ENCODE data around the gene FOXA3.

Gene FOXA3

DNA sequence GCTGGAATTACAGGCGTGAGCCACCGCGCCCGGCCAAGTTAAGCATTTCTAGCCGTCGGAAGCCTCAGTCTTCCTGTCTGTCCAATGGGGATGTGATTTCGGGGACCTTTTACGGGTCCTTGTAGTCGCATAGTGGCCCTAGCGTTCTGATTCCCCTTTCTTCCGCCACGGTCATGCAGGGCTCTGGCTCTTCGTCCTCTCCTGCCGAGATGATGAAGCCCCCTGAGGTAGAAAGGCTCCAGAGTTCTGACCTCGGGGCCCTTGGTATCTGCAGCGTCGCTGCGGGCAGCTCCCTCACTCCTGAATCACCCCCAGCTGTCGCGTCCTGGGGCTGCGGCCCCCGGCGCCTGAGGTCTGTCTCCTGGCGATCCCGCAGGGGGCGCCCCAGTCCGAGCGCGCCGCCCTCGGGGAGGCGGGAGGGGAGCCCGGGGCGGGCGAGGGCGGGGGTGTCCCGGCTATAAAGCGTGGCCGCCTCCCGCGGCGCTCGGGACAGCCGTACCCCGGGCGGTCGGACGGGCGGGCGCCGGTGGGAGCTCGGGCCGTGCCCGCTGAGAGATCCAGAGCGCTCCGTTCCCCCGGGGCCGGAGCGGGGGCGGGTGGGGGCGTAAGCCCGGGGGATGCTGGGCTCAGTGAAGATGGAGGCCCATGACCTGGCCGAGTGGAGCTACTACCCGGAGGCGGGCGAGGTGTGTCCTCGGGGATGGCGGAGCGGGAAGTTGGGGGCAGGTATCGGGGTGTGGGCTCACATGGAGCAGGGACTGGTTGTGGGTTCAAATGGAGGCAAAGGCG lies at the start of gene FOXA3:
TSS of gene FOXA3 (plus strand) at position 487 of the 789 bp plus-strand sequence. CDS start at position 618, 131 bp downstream.
- ATAC-seq, result peak; percentile 14
- H3K4me1 Mint-ChIP-seq, result peaks cover 40% of the 10 kb centered on the region
- H3K36me3 Mint-ChIP-seq, result peaks cover 17% of the 10 kb centered on the region

GRCh38 chr19:45814851-45815480 lies 49.2 kb upstream of the FOXA3 start, which contains the start of gene RSPH6A:
TSS of gene RSPH6A (minus strand) at chr19:45815308. CDS start at chr19:45815176, 132 bp downstream.
- Mint-ChIP-seq H3K4me1 (peaks cover 16% of the 10 kb centered on the region), H3K27me3 (no peaks in the 10 kb centered on the region), H3K4me3 (no peak within 1 kb of the TSS), H3K27ac (no peak within 1 kb of the TSS), H3K36me3 (no peaks in the 10 kb centered on the region), H3K9me3 (no peaks in the 10 kb centered on the region)
- ATAC-seq, result no peak

More for the DNA sequence above, at the start of gene FOXA3:
- Mint-ChIP-seq H3K4me3 (peak within 1 kb of the TSS; percentile 90), H3K27ac (peak within 1 kb of the TSS; percentile 93), H3K9me3 (no peaks in the 10 kb centered on the region), H3K27me3 (peaks cover 26% of the 10 kb centered on the region)

- H3K4me3 Mint-ChIP-seq, result no peak overlapping the region
- H3K4me1 Mint-ChIP-seq, result peaks cover 11% of the 10 kb centered on the region
- H3K9me3 Mint-ChIP-seq, result no peaks in the 10 kb centered on the region
- no peak for ATAC-seq
- no peaks in the 10 kb centered on the region for H3K27me3 Mint-ChIP-seq
- peaks cover under 1% of the 10 kb centered on the region for H3K36me3 Mint-ChIP-seq
- no peak overlapping the region for H3K27ac Mint-ChIP-seq
Observed at GRCh38 chr19:45815481-45816216, 48.5 kb upstream of the FOXA3 start.

GRCh38 chr19:45816236-45817009 lies 47.7 kb upstream of the FOXA3 start:
- Mint-ChIP-seq H3K27ac (no peak overlapping the region), H3K36me3 (peaks cover 8% of the 10 kb centered on the region), H3K4me1 (peaks cover 10% of the 10 kb centered on the region), H3K9me3 (no peaks in the 10 kb centered on the region), H3K4me3 (no peak overlapping the region), H3K27me3 (no peaks in the 10 kb centered on the region)
- ATAC-seq, result no peak

GRCh38 chr19:45817010-45817724 lies 47.0 kb upstream of the FOXA3 start:
- H3K27ac Mint-ChIP-seq, result no peak overlapping the region
- ATAC-seq, result peak; percentile 96
- H3K9me3 Mint-ChIP-seq, result no peaks in the 10 kb centered on the region
- H3K4me1 Mint-ChIP-seq, result peaks cover 10% of the 10 kb centered on the region
- peaks cover 13% of the 10 kb centered on the region for H3K36me3 Mint-ChIP-seq
- no peaks in the 10 kb centered on the region for H3K27me3 Mint-ChIP-seq
- H3K4me3 Mint-ChIP-seq, result no peak overlapping the region

DNA sequence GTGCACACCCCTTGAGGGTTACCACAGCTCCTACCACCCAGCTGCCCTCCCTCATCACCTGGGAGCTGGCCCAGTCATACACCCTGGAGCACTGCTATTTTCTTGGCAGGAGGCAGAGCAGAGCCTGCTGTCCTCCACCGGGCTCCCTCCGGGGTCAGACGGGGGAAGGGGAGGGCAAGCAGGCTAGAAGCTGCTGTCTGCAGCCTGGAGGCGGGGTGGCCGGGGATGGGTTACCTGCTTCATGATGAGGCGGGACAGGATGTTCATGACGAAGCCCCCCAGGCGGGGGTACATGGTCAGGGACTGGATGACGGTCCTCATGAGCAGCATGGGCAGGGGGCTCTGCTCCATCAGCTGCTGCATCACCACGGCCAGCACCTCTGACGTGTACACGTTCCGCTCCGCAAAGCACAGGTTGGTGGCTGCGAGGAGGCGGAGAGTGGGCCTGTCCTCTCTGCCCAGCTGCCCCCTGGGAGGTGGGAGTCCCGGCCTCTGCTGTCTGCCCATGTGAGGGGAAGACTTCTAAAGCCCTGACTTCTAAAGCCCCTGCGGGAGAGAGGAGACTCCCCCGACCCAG lies 46.3 kb upstream of the FOXA3 start:
- peaks cover 10% of the 10 kb centered on the region for H3K4me1 Mint-ChIP-seq
- no peak overlapping the region for H3K4me3 Mint-ChIP-seq
- no peaks in the 10 kb centered on the region for H3K9me3 Mint-ChIP-seq
- no peak overlapping the region for H3K27ac Mint-ChIP-seq
- no peaks in the 10 kb centered on the region for H3K27me3 Mint-ChIP-seq
- peaks cover 16% of the 10 kb centered on the region for H3K36me3 Mint-ChIP-seq
- no peak for ATAC-seq

DNA sequence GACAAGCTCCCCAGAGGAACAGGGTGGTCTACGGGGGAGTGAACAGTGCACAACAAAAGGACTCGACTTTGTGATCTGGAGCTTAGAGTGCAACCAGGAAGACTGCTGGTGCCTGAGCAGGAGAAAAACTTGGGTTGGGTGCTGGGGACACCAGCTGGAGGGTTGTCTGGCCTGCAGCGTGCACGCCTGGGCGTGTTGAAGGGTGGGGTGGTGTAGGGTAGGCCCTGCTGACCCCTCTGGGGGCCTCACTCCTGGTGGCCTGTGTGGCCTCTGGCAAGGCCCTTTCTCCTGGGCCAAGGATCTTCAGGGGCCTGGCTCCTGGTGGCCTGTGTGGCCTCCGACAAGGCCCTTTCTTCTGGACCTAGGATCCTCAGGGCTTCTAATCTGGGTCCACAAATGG lies 44.4 kb upstream of the FOXA3 start:
- ATAC-seq, result no peak
- H3K27me3 Mint-ChIP-seq, result no peaks in the 10 kb centered on the region
- no peaks in the 10 kb centered on the region for H3K9me3 Mint-ChIP-seq
- no peak overlapping the region for H3K27ac Mint-ChIP-seq
- H3K4me1 Mint-ChIP-seq, result peaks cover 10% of the 10 kb centered on the region
- no peak overlapping the region for H3K4me3 Mint-ChIP-seq
- peaks cover 33% of the 10 kb centered on the region for H3K36me3 Mint-ChIP-seq

DNA sequence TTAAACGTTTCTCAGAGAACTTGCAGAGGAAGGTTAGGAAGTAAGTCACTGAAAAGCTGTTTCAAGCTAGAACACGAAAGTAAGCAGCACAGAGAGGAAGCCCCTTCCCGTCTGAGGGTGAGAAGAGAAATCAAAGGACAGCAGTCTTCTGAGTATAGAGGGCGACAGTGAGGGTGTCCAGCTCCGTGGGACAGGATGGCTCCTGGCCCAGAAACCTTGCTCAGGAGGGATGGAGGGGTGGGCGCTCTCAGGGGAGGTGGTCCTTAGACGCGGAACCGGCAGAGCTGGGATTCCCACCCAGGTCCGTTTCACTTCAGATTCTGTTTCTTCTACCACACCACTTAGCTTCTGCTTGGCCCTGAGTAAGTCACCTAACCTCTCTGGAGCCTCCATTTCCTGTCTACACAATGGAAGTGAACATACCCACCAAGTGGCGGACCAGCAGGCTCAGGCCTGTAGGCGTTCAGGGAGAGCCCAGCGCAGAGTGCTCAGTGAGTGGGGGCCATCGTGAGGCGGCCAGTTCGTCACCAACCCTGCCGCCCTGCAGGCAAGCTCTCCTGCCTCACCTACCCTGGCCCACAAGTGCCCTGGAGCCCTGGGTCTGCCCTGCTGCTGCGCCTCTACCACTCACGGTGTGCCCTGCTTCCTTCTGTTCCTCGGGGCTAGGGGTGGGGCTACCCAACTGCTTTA lies 43.6 kb upstream of the FOXA3 start:
- H3K27me3 Mint-ChIP-seq, result no peaks in the 10 kb centered on the region

DNA sequence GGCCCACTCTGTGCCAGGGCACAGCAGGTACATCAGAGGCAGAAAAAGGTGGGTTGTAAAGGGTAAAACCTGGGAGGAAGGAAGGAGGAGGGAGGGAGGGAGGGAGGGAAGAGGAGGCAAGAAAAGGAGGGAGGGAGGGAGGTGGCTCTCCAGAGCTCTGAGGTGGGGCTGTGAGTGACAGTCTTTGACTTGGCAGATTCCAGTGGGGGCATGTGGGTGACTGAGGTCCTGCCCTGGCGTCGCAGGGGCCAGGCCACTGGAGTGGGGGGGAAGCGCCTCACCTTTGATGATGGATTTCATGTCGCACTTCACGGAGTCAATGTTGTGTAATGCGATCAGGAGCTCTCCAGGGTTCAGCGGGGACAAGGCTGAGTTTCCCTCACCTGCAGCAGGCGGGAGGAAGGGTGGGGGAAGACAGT lies 43.0 kb upstream of the FOXA3 start:
- Mint-ChIP-seq H3K27ac (no peak overlapping the region), H3K36me3 (peaks cover 42% of the 10 kb centered on the region), H3K4me3 (no peak overlapping the region), H3K27me3 (no peaks in the 10 kb centered on the region), H3K4me1 (peaks cover 10% of the 10 kb centered on the region), H3K9me3 (no peaks in the 10 kb centered on the region)
- ATAC-seq, result no peak

More for the DNA sequence above, 43.6 kb upstream of the FOXA3 start:
- H3K4me1 Mint-ChIP-seq, result peaks cover 10% of the 10 kb centered on the region
- ATAC-seq, result no peak
- no peaks in the 10 kb centered on the region for H3K9me3 Mint-ChIP-seq
- H3K27ac Mint-ChIP-seq, result no peak overlapping the region
- peaks cover 37% of the 10 kb centered on the region for H3K36me3 Mint-ChIP-seq
- no peak overlapping the region for H3K4me3 Mint-ChIP-seq

- Mint-ChIP-seq H3K9me3 (no peaks in the 10 kb centered on the region), H3K4me3 (no peak overlapping the region), H3K4me1 (peaks cover 10% of the 10 kb centered on the region), H3K36me3 (peaks cover 46% of the 10 kb centered on the region), H3K27me3 (no peaks in the 10 kb centered on the region), H3K27ac (no peak overlapping the region)
- ATAC-seq, result no peak
Observed at GRCh38 chr19:45821570-45821969, 42.6 kb upstream of the FOXA3 start.

- Mint-ChIP-seq H3K9me3 (no peaks in the 10 kb centered on the region), H3K4me3 (no peak overlapping the region), H3K27me3 (no peaks in the 10 kb centered on the region), H3K4me1 (peaks cover 2% of the 10 kb centered on the region), H3K27ac (no peak overlapping the region), H3K36me3 (peaks cover 57% of the 10 kb centered on the region)
- ATAC-seq, result no peak
Observed at GRCh38 chr19:45822716-45823115, 41.4 kb upstream of the FOXA3 start.

DNA sequence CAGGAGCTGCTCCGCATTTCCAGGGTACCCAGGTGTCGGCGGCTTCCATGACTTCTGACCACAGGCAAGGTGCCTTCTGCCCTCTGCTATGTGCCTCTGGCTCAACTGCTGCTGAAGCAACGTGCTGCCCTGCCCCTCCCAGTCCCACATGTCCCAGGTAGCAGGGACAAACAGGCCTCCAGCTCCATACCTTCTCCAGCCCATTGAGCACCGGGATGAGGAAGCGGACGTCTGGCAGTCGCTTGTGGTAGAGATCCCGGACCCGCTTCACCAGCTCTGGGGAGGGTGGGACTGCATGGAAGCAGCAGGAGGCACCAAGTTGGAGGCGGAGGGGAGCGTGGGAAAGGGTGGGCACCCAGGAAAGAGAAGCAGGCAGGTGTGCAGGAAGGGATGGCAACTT lies 40.9 kb upstream of the FOXA3 start:
- no peak overlapping the region for H3K27ac Mint-ChIP-seq
- H3K36me3 Mint-ChIP-seq, result peaks cover 62% of the 10 kb centered on the region
- H3K4me1 Mint-ChIP-seq, result no peaks in the 10 kb centered on the region
- H3K27me3 Mint-ChIP-seq, result no peaks in the 10 kb centered on the region
- ATAC-seq, result no peak
- H3K4me3 Mint-ChIP-seq, result no peak overlapping the region
- no peaks in the 10 kb centered on the region for H3K9me3 Mint-ChIP-seq

GRCh38 chr19:45824041-45824471 lies 40.1 kb upstream of the FOXA3 start:
- Mint-ChIP-seq H3K27ac (no peak overlapping the region), H3K36me3 (peaks cover 71% of the 10 kb centered on the region), H3K9me3 (no peaks in the 10 kb centered on the region), H3K4me3 (no peak overlapping the region), H3K4me1 (no peaks in the 10 kb centered on the region), H3K27me3 (no peaks in the 10 kb centered on the region)
- ATAC-seq, result no peak
